Stimulated activated CD4-positive, alpha-beta T cell treated with anti-CD3 and anti-CD28 coated beads, Interleukin-2, amount 100 ng/mL, for 4 hours (primary cell): Measurements from ENCODE around the gene RAD52.
"Not testable (repeated sequence)": the region's sequence is repeated elsewhere in the genome, so short reads cannot be mapped to it uniquely, and the experiment has no call there.

Experiments
- DNase-seq: peaks from one replicate; pipeline ENCODE4 v3.0.0-alpha.2; 2020; ENCODE audit warnings: low read depth

Gene RAD52

DNA sequence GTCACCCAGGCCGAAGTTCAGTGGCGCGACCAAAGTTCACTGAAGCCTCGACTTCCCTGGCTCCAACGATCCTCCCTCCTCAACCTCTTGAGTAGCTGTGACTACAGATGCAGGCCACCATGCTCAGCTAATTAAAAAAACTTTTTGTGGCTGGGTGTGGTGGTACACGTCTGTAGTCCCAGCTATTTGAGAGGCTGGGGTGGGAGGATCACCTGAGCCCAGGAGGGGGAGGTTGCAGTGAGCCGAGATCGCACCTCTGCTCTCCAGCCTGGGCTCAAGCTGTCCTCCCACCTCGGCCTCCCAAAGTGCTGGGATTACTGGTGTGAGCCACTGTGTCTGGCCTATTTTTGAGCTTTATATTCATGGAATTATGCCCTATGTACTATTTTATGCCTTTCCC lies 18.1 kb upstream of the RAD52 start:
- DNase-seq, result no peak

DNA sequence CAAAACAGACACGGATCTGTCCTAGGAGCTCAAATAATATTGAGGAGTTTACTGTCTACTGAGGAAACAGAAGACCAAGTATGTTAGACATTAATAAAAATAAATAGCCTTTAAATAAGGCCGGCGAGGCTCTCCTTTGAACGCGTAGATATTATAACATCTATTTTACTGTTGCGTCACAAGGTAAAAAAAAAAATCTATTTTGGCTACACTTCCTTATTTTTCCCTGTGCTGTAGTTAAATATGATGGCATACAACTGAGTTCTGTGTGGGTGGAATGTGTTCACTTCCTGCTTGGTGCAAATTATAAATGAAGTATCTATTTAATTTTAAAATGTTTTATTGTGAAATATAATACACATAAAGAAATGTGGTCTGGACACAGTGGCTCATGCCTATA lies 17.2 kb upstream of the RAD52 start:
- DNase-seq, result no peak

DNA sequence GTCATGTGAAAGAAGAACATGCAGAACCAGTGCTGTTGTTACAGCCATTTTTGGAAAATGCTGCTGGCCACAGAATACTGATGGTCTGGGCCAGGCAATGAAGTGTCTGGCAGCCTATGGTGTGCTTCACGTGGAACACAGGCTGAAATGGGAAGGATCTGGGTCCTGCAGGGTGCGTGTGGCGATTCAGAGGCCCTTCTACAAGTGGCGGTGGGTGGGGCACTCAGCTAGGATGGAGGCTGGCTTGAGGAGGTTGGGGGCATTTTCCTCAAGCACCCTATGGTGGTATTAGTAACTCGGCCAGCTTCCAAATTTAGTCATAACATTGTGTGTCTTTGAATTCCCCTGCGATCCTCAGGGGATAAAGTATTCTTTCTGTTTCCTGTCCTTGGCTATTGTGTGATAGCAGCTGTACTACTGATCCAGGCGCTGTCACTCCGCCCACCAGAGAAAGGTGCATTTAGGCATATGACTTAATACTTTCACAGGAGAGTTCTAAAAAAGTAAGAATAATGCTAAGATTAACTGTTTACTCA lies 9.2 kb upstream of the RAD52 start:
- DNase-seq, result no peak

DNA sequence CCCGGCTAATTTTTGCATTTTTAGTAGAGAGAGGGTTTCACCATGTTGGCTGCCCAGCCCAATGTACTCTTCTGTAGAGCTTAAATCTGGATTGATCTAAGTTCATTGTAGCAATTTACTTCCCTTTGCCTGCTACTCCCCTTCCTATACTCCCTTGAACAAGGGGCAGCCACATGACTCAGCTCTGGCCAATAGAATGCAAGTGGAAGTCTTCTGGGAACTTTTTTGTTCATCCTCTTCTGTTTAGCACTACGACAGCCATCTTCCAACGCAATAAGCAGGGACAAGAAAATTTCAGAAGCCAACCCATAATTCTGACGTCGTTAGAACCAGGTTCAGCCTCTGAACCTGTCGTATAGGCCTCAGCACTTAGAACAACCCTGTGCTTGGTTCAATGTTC lies 6.4 kb upstream of the RAD52 start:
- DNase-seq, result no peak

DNA sequence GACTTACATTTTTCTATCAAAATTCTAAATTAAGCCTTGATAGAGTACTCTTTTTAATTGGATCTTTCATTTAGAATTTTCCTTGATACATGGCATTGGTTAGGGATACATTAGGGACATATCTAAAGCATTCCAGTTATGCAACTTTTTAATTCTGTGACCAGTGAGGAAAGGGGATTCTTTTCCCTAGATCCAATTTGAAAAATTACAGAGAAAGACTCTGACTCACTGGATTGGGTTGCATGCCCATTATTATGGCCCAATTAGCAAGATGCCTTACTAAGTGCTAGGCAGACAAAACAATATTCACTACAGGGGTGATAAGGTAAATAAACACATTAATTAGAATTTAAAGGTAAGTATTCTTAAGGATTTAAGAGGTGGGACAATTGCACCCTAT lies 5.2 kb upstream of the RAD52 start:
- no peak for DNase-seq

DNA sequence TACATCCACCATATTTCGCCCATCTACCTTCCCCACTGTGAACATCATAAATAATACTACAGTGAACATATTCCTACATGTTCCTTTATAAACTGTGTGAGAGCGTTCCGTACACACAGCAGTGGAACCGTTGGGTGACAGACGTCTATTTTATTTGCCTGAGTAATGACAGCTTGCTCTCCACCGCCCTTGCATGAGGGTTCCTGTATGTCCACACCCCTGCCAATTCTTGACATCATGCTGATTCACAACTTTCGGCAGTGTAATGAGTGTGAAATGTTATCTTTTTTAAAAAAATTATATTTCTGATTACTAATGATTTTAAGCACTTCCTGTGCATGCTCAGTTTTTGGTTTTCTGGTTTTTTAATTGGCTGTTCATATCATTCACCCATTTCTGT lies 4.3 kb upstream of the RAD52 start:
- DNase-seq, result no peak

DNA sequence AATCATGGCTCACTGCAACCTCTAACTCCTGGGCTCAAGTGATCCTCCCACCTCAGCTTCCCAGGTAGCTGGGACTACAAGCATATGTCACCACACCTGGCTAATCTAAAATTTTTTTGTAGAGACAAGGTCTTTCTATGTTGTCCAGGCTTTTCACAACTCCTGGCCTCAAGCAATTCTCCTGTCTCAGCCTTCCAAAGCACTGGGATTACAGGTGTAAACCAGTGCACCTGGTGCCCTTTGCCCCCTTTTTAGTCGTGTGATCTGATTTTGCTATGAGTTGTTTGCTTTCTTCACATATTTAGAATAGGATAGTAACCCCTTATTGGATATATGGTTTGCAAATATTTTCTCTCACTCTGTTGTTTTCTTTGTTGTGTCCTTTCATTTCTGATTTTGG lies 1.7 kb upstream of the RAD52 start:
- no peak for DNase-seq

DNA sequence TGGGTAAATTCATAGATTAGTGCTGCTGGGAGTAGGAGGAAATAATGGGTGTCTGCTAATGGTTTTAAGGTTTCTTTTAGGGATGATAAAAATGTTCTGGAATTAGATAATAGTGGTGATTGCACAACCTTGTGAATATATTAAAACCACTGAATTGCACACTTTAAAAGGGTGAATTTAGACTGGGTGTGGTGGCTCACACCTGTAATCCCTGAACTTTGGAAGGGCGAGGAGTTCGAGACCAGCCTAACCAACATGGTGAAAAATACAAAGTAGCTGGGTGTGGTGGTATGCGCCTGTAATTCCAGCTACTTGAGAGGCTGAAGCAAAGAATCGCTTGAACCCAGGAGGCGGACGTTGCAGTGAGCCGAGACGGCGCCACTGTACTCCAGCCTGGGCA lies 1.3 kb downstream of the RAD52 start:
- DNase-seq, result no peak

DNA sequence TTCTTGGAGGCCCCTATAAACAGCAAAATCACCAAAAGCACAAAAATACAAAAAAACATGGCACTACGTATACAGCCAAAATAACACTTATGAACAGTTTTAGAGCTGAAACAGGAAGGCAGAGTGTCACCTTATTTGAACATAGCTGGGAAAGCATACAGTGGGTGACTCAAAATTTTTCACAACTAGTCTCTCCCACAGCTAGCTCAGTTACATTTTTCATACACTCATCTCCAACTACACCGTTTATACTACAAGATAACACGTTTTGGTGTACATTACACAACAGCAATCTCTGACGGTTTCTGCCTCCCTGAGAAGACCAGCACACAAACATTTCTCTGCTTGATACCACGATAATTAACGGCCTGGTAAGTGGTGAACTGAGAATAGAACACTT lies 2.9 kb downstream of the RAD52 start:
- no peak for DNase-seq

DNA sequence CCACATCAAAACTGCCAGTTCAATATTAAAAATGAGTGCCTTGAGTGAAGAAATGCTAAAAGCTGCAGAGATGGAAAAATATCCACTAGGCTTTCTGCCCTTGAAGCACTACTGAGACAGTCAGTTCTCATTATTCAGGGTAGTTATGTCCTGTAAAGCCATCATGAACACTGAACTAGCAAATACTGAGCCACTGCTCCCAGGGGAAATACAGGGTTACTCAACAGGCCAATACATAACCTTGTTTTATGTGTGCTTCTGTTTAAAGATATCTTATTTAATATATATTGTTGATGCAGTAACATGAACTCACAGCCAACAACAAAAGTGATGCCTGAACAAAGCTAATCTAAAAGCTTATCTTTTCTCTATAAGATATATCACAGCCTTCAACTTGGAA lies 3.3 kb downstream of the RAD52 start:
- DNase-seq, result no peak

DNA sequence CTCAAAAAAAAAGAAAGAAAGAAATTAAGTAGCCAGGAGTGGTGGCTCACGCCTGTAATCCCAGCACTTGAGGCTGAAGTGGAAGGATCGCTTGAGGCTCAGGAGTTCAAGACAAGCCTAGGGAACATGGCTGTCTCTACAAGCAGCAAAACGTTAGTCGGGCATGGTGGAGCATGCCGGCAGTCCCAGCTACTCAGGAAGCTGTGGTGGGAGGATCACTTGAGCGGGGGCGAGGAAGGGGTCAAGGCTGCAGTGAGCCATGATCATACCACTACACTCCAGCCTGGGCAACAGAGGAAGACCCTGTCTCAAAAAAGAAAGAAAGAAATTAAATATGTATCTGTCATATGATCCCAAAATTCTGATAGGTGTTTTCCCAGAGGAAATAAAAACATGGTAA lies 5.3 kb downstream of the RAD52 start:
- DNase-seq, result no peak

DNA sequence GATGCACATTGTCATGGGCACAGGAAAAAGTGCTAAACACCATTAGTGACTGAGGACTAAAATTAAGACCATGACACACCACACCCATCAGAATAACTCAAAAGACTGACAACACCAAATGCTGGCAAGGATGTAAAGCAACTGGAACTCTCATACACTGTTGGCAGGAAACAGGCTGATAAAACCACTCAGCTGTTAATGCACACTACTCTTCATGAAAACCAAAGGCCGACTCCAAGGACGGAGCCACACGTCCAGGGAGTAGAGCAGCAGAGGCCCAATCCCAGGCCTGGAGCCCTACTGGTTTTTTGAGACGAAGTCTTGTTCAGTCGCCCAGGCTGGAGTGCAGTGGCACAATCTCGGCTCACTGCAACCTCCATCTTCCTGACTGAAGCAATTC lies 6.4 kb downstream of the RAD52 start:
- no peak for DNase-seq

DNA sequence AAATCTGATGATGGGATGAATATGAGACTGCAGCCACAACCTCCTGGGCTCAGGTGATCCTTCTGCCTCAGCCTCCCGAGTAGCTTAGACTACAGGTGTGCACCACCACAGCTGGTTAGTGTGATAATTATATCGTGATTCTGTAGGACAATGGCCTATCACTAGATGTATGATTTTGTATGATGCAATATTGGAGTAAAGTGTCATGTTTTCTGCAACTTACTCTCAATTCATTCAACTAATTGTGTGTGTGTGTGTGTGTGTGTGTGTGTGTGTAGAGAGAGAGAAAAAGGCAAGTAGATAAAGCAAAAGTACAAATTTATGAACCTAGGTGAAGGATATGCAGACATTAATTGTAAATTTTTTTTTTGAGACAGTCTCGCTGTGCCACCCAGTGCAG lies 10.7 kb downstream of the RAD52 start:
- no peak for DNase-seq

DNA sequence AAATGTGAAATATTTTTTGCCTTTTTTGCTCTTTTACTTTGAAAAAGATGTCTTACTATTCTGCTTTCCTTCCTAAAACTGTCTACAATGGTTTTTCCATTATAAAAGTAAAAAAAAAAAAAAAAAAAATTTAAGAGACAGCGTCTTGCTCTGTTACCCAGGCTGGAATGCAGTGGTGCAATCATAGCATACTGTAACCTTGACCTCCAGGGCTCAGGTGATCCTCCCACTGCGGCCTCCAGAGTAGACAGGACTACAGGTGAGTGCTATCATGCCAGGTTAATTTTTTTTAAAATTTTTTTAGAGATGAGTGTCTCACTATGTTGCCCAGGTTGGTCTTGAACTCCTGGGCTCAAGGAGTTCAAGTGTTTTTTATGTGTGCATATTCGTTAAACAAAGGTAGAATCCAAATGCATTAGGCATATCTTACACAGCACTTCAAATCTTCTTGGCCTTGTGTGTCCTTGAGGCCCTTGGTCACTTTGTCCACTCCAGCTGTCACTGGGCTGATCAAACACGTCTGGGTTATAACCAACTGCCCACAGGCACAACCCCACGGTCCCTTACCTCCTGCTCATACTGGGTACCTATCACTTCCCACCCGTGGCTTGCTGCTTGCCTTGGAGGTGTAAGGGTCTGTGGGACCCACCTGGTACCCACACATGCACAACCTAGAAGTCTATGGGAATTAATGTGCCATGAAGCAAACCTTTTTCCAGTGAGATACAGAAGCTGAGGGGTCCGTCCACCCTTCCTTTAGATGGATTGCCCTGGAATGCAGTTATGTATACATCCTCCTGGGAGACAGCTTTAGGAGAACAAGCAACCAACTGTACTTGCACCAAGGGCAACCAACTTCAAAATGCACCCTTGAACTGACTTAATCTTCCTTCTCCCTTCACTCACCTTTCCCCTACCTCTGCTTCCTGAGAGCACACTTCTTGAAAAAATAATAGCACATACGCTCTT lies 12.8 kb downstream of the RAD52 start:
- no peak for DNase-seq

DNA sequence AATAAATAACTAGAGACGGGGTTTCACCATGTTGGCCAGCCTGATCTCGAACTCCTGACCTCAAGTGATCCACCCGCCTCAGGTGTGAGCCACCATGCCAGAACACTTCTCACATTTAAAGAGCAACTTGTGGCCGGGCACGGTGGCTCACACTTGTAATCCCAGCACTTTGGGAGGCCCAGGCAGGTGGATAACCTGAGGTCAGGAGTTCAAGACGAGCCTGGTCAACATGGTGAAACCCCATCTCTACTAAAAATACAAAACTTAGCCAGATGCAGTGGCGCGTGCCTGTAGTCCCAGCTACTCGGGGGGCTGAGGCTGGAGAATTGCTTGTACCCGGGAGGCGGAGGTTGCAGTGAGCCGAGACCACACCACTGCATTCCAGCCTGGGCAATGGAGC lies 13.6 kb downstream of the RAD52 start:
- not testable (repeated sequence) for DNase-seq

DNA sequence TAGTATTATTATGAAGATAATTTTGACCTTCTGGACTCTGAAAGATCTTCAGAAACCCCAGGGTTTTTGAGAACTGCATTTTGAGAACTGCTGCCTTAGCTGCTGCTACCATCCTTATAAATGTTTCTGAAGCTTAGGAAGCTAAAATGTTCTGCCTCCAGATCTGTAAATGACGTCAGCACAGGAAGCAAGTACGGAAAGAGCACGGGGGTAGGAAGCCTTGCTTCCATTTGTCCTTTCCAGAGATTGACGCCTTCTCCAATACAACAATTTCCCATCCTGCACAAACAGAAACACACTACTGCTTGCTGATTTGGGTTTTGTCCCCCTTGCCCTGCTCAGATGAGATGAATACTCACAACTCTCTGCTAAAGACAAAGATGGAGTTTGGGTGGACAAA lies 17.9 kb downstream of the RAD52 start:
- DNase-seq, result no peak

DNA sequence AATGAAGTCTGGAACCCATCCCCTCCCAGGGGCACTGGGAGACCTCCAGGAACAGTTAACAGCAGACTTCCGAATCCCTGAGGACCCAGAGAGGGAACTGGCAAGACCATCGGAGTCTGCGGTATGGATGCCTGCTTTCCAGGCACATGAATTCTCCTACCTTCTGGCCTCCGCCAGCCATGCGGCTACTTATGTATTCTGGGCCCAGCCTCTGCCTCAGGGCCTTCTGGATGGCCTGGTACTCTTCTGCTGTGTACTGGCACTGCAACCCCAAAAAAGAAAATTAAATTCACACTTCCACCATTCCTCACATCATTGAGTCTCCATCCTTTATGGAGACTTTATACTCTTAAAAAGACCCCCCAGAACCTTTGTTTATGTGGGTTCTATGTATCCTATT lies 18.4 kb downstream of the RAD52 start:
- DNase-seq, result no peak

DNA sequence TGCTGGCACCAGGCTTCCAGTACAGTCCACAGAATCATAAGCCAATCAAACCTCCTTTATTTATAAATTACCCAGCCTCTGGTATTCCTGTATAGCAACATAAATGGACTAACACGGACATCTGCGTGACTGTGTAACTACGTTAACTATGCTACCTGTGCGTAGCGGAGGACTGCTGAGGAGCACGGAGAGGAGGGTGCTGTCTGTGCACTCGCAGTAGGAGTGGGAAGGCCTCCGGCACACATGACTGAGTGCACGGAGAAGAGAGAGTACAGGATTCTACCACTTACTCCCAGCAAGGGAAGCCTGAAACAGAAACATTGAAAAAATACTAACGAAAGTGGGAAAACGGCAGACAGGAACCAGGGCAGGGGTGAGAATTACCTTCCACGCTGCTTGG lies 22.9 kb downstream of the RAD52 start:
- no peak for DNase-seq

DNA sequence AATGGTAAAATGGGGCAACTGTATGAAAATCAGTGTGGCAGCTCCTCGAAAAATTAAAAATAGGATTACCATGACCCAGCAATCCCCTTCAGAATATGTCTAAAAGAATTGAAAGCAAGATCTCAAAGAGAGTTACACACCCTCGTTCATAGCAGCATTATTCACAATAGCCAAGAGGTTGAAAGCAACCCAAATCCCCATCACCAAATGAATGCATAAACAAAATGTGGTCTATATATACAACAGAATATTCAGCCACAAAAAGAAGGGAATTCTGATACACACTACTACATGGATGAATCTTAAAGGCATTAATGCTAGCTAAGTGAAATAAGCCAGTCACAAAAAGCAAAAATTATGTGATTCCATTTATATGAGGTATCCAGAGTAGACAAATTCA lies 27.2 kb downstream of the RAD52 start:
- no peak for DNase-seq

DNA sequence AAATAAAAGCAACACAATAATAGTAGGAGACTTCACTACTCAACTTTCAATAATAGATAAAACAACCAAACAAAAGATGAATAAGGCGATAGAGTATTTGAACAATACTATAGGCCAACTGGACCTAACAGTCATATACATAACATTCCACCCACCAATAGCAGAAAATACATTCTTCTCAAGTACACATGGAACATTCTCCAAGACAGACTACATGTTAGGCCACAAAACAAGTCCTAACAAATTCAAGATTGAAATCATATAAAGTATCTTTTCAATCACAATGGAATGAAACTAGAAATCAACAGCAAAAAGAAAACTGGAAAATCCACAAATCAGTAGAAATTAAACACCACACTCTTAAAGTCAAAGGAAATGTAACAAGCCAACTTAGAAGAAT lies 28.8 kb downstream of the RAD52 start:
- no peak for DNase-seq

DNA sequence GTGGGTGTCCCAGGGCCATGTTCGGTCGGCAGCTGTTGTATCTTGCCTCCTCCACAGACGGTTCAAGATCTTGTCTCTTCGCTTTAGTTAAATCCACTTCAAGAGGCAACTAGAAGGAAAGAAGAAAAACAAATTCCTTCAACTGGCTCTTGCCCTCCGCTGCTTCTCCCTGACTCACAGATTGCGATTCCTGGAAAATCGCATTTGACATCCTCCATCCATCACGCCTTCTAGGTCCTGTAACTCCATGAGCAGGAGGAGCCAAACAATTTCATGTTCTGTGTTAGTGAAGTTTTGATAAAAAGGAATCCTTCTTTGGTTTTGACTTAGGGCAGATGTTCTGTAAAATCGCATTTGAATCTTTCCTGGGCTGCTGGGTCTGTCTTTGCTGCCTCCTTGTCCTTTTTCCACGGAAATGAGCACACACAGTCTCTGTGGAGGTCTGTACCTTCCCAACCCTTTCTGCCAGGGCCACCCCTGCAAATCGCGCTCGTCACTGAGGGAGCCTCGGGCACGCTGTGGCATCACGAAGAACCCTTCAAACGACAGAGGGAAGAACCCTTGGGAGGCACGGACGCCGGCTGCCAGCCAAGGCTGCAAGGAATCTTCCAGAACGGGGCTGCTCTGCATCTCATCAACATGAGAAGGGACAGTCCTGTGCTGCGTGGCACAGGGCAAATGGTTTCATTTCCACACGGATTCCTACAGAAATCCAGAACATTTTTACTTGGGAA lies 32.6 kb downstream of the RAD52 start:
- DNase-seq, result no peak

DNA sequence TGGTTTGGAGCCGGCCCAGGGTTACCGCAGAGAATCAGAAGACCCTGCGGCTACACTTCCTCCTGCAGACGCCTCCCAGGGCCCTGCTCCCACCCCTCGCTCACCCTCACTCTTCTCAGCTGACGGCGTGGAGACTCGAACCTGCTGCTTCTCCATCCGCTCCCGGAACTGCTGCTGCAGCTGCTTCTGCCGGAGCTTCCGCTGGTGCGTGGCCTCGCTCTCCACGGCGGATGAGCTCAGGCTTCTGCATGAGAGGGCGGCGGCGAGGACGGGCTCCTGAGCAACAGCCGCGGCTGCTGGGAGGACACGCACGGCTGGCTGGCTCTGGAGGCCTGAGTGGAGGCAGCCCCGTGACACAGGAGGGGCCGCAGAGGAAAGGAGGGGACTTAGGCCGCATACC lies 33.3 kb downstream of the RAD52 start:
- DNase-seq, result no peak

DNA sequence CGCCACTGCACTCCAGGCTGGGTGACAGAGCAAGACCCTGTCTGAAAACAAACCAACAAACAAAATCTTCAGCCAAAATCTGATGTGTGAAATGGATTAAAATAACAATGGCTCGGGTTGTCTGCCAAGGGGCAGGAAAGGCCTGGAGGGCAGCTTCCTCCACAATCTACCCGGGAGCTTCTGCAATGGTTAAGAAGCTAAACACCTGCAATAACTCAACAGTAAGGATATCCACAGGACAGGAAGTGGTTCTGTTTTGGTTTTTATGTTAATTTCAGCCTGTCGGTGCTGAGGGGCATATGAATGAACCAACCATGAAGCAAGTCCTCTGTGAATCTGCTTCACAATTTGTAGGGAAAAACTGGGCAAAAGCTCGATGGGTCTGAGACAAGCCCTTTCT lies 34.4 kb downstream of the RAD52 start:
- no peak for DNase-seq
